ENCODE data around the gene DIP2C.
"Not testable (repeated sequence)": the region's sequence is repeated elsewhere in the genome, so short reads cannot be mapped to it uniquely, and the experiment has no call there.

Gene DIP2C

GRCh38 chr10:654647-654996, 34.8 kb downstream of the DIP2C start:
- DNase-seq (ENCODE audit: low read depth): no peak
- no peak overlapping the region for H3K4me3 ChIP-seq (ENCODE audit: low read depth, low read length)
- TF ChIP-seq, protein P1, sequence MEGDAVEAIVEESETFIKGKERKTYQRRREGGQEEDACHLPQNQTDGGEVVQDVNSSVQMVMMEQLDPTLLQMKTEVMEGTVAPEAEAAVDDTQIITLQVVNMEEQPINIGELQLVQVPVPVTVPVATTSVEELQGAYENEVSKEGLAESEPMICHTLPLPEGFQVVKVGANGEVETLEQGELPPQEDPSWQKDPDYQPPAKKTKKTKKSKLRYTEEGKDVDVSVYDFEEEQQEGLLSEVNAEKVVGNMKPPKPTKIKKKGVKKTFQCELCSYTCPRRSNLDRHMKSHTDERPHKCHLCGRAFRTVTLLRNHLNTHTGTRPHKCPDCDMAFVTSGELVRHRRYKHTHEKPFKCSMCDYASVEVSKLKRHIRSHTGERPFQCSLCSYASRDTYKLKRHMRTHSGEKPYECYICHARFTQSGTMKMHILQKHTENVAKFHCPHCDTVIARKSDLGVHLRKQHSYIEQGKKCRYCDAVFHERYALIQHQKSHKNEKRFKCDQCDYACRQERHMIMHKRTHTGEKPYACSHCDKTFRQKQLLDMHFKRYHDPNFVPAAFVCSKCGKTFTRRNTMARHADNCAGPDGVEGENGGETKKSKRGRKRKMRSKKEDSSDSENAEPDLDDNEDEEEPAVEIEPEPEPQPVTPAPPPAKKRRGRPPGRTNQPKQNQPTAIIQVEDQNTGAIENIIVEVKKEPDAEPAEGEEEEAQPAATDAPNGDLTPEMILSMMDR (IDR thresholded peaks at IDR 0.05; ENCODE audit: control insufficient read depth, extremely low read depth, insufficient read depth): no peak

DNA sequence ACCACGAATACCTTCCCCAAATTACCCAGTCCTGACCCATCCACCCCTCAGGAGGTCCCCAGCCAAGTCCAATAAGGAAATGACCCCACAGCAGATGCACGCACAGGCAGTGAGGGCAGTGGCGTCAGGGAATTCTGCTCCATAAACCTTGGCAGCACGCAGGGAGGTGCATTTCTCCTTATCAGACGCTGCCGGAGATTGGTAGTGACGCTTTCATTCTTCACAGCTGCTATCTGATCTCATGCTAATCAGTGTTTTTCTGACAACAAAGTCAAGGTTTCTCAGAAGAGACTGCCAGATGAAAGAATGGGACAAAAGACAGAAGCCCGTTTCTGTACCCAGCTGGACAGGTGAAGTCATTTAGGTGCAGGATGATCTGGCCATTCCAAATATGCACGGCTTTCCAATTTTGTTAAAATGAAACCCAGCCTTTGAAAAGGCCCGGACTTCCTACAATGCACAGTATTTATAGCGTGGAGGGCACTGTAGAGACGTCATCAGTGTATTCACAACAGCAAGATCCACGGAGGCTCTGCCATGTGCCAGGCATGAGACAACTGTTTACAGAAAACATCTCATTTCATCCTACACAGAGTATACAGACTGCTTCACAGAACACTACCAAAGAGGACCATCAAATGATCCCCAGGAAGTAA, 35.3 kb downstream of the DIP2C start:
- no peak for DNase-seq (ENCODE audit: low read depth)
- TF ChIP-seq, protein P1 (IDR thresholded peaks at IDR 0.05; ENCODE audit: control insufficient read depth, extremely low read depth, insufficient read depth): no peak
- no peak overlapping the region for H3K4me3 ChIP-seq (ENCODE audit: low read depth, low read length)

DNA sequence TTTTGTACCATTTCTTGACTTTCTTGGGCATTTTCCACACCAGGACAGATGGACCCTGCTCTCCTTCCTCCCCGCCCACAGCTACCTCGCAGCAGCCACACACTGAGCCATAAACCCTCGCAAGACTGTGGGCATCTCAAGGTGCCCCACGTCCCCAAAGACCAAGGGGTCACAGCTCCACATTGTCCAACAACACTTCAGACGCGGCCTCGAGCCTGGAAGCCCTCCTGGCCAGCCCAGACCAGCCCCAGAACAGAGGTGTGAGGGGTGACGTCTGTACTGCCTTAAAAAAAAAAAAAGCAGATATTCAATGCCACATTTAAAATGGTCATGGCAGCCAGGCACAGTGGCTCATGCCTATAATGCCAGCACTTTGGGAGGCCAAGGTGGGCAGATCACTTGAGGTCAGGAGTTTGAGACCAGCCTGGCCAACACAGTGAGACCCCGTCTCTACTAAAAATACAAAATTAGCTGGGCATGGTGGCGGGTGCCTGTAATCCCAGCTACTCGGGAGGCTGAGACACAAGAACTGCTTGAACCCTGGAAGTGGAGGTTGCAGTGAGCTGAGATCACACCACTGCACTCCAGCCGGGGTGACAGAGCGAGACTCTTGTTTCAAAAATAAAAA, 36.5 kb downstream of the DIP2C start:
- not testable (repeated sequence) for DNase-seq (ENCODE audit: low read depth); H3K4me3 ChIP-seq (ENCODE audit: low read depth, low read length)

DNA sequence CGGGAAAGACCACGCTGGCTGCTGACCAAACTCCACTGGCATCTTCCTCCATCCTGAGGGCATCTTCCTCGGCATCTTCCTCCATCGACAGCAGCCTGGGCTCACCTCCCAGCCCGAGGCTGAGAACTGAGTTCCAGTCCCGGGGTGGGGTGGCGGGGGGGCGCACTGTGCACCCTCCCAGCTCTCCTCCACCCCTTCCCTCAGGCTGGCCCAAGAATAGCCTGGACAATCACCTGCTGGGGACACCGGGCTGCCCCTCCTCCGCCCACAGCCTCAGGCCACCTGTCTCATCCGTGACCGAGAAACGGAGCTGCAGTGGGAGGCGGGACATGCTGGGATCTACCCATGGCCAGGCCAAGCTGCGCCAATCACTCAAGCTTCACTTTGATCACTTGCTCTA, 37.2 kb downstream of the DIP2C start:
- TF ChIP-seq, protein P1 (IDR thresholded peaks at IDR 0.05; ENCODE audit: control insufficient read depth, extremely low read depth, insufficient read depth): no peak
- H3K4me3 ChIP-seq (ENCODE audit: low read depth, low read length): no peak overlapping the region
- DNase-seq (ENCODE audit: low read depth): no peak

- TF ChIP-seq, protein P1 (IDR thresholded peaks at IDR 0.05; ENCODE audit: control insufficient read depth, extremely low read depth, insufficient read depth): no peak
- DNase-seq (ENCODE audit: low read depth): no peak
- H3K4me3 ChIP-seq (ENCODE audit: low read depth, low read length): no peak overlapping the region
Observed at GRCh38 chr10:651692-652091, 37.8 kb downstream of the DIP2C start.

GRCh38 chr10:650886-651615, 38.4 kb downstream of the DIP2C start:
- TF ChIP-seq, protein P1 (IDR thresholded peaks at IDR 0.05; ENCODE audit: control insufficient read depth, extremely low read depth, insufficient read depth): no peak
- no peak overlapping the region for H3K4me3 ChIP-seq (ENCODE audit: low read depth, low read length)
- no peak for DNase-seq (ENCODE audit: low read depth)

DNA sequence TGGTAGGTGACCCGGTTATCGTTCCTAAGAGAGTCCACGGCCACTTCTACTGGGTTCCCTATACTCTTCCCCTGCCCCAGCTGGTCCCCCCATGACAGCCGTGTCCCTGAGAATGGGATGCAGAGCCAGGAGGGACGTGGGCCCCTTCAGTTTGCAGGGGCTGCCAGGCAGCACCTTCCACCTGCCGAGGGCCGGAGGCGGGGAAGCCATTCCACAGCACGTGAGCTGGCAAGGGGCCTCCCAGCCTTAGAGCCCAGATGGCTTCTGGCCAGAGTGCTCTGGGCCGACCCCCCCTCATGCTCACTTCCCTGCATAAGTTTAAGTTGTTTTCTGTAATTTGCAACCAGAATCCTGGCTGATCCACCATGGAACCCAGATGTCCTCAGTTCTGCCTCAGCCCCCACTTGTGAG, 39.0 kb downstream of the DIP2C start:
- TF ChIP-seq, protein P1 (IDR thresholded peaks at IDR 0.05; ENCODE audit: control insufficient read depth, extremely low read depth, insufficient read depth): no peak
- H3K4me3 ChIP-seq (ENCODE audit: low read depth, low read length): no peak overlapping the region
- no peak for DNase-seq (ENCODE audit: low read depth)
